ES-I3 (cell line): ENCODE measurements around the gene ZNF423.

Source experiments
- H3K36me3 ChIP-seq: 2 replicates; pipeline ENCODE4 v1.6.1; 2013; ENCODE audit warnings: mild to moderate bottlenecking, low read length, control low read depth, moderate library complexity; ENCODE audit not compliant: insufficient read depth
- H3K4me1 ChIP-seq: 2 replicates; pipeline ENCODE4 v1.6.1; 2013; ENCODE audit warnings: mild to moderate bottlenecking, control low read depth, low read length; ENCODE audit not compliant: insufficient read depth
- H3K9ac ChIP-seq: 2 replicates; pipeline ENCODE4 v1.6.1; 2013; ENCODE audit warnings: low read depth, mild to moderate bottlenecking, low read length, moderate library complexity
- H3K9me3 ChIP-seq: 2 replicates; pipeline ENCODE4 v1.6.1; 2013; ENCODE audit warnings: mild to moderate bottlenecking, low read length, moderate library complexity; ENCODE audit not compliant: control insufficient read depth, insufficient read depth

Gene ZNF423

GRCh38 chr16:49545741-49546448 is 310.0 kb downstream of the ZNF423 start:
- H3K9ac ChIP-seq = no peak overlapping the region
- no peaks in the 10 kb centered on the region for H3K36me3 ChIP-seq
- H3K9me3 ChIP-seq = no peaks in the 10 kb centered on the region
- H3K4me1 ChIP-seq = peaks cover 3% of the 10 kb centered on the region; the same call in 1 of the 2 replicates

- H3K9ac ChIP-seq = no peak overlapping the region
- H3K36me3 ChIP-seq = no peaks in the 10 kb centered on the region
- H3K9me3 ChIP-seq = no peaks in the 10 kb centered on the region
- peaks cover 3% of the 10 kb centered on the region; the same call in 1 of the 2 replicates for H3K4me1 ChIP-seq
Measured at GRCh38 chr16:49545243-49545642, 310.7 kb downstream of the ZNF423 start.

GRCh38 chr16:49544828-49545227 is 311.1 kb downstream of the ZNF423 start:
- peaks cover 3% of the 10 kb centered on the region; the same call in 1 of the 2 replicates for H3K4me1 ChIP-seq
- H3K9ac ChIP-seq = no peak overlapping the region
- H3K9me3 ChIP-seq = no peaks in the 10 kb centered on the region
- H3K36me3 ChIP-seq = no peaks in the 10 kb centered on the region

- Histone ChIP-seq H3K36me3 (no peaks in the 10 kb centered on the region), H3K4me1 (peaks cover 3% of the 10 kb centered on the region; the same call in 1 of the 2 replicates), H3K9ac (no peak overlapping the region), H3K9me3 (no peaks in the 10 kb centered on the region)
Measured at GRCh38 chr16:49543631-49543946, 312.3 kb downstream of the ZNF423 start.

DNA sequence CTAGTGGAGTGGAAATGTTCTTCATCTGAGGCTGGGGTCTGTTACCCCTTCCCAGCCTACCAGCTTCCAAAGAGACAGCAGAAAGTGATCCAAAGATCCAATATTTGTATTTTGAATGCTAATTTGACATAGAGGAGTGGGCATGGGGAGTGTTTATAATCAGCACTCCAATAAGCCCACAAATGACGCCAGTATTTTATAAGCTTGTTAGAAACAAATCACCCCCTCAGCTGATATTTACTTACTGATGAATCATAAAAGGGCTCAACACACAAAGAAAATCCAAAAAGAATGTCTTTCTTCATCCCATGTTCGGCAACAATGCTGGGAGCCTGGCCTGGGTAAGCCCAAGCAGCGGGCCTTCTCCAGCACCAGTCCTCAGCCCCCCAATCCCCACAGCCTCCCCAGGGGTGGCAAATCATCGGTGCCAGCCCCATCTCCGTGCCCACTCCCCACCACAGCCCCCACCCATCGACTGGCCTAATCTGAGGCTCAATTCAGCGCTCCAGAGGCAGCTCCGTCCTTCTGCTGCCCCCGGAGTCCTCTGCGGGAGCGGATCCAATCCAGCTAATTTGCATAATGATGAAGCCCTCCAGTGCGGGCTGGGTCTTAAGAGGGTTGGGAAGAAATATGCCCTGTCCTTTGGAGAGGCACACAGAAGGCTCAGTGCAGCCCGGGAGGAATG is 312.8 kb downstream of the ZNF423 start:
- no peaks in the 10 kb centered on the region for H3K36me3 ChIP-seq
- no peaks in the 10 kb centered on the region for H3K9me3 ChIP-seq
- no peak overlapping the region for H3K9ac ChIP-seq
- peaks cover 3% of the 10 kb centered on the region; the same call in 1 of the 2 replicates for H3K4me1 ChIP-seq

DNA sequence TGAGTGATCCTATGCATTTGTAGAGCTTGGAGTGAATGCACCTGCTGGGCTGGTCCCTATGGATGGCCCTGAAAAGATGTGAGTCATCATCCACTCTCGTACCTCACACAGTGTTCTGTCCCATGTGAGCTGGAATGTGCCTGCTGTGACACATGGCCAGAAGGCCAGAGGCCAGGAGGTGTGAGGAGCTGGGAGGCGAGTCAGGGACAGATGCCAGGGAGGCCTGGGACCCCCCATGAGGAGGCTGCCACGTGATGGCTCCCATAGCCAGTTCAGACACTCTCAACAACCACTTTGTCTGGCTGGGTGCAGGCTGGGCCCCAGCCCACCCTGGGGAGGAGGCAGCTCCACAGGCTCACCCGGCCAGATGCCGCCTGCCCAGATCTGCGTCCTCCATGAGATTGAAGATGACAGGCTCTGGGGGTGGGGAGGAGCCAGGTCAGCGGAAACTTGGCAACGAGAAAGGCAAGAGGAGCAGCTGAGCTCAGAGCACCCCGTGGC is 313.5 kb downstream of the ZNF423 start:
- no peaks in the 10 kb centered on the region for H3K36me3 ChIP-seq
- H3K4me1 ChIP-seq = peaks cover 2% of the 10 kb centered on the region; the same call in 1 of the 2 replicates
- no peak overlapping the region for H3K9ac ChIP-seq
- no peaks in the 10 kb centered on the region for H3K9me3 ChIP-seq

DNA sequence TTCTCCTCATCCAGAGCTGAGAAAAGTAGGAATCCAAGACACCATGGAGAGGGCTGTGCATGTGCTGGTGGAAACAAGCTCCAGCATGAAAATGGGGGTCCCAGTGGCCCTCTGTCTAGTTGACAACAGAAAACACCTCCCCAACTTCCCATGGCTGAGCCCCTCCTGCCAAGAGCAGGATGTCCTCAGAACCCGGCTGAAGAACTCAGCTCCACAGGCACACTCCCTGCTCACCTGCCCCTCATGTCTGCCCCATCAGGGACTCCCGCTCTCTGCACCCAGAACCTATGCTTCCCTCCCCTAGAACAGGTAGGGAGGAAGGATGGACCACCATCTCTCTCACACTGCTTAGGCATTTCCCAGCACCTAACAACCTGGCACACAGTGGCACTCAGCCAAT is 315.1 kb downstream of the ZNF423 start:
- Histone ChIP-seq H3K36me3 (no peaks in the 10 kb centered on the region), H3K4me1 (no peaks in the 10 kb centered on the region; the same call in 1 of the 2 replicates), H3K9ac (no peak overlapping the region), H3K9me3 (no peaks in the 10 kb centered on the region)

- H3K9ac ChIP-seq = no peak overlapping the region
- no peaks in the 10 kb centered on the region for H3K36me3 ChIP-seq
- no peaks in the 10 kb centered on the region; the same call in 1 of the 2 replicates for H3K4me1 ChIP-seq
- H3K9me3 ChIP-seq = no peaks in the 10 kb centered on the region
Measured at GRCh38 chr16:49539758-49540157, 316.2 kb downstream of the ZNF423 start.

DNA sequence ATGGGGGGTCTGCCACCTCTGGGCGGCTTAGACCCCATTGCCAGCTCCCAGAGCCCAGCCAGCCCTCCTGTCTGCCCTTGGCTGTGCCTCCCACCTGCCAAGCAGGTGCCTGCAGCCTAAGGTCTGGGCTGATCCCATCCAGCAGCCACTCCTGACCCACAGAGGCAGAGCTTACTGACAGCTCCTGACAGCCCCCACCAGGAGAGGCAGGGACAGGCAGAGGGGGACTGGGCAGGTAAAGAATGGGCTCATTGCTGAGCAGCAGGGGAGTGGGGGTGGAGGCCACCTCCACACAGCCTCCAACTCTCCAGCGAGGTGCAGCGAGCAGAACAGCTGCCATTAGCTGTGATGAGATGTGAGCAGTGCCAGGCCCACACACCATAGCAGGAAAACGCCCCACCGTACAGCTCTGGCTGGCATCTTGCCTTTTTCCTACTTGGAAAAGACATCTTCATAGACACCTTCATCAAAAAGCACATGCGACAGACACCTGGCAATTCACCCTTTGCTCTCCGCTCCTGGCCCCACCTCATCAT is 317.9 kb downstream of the ZNF423 start:
- Histone ChIP-seq H3K9me3 (no peaks in the 10 kb centered on the region), H3K36me3 (no peaks in the 10 kb centered on the region), H3K4me1 (no peaks in the 10 kb centered on the region; the same call in 1 of the 2 replicates), H3K9ac (no peak overlapping the region)

GRCh38 chr16:49534901-49535610 is 320.9 kb downstream of the ZNF423 start:
- H3K9me3 ChIP-seq = no peaks in the 10 kb centered on the region
- no peaks in the 10 kb centered on the region for H3K36me3 ChIP-seq
- H3K9ac ChIP-seq = no peak overlapping the region
- peaks cover 6% of the 10 kb centered on the region for H3K4me1 ChIP-seq

DNA sequence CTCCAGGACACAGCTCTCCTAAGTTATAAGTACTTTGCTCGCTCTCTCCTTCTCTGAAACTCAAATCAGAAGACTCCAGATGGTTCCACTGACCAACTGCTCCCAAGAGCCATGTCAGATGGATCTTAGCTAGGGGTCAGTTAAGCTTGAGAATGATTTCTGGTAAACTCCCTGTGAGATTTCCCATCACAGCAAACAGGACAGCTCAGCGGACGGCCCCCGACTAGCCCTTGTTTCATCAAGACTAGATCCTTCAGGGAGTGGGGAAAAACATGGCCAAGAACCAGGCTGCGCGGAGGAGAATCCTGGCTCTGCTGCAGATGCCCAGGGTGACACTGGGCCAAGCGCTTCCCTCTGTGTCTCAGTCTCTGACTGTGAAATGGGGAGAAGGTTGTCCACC is 322.5 kb downstream of the ZNF423 start:
- Histone ChIP-seq H3K4me1 (peaks cover 21% of the 10 kb centered on the region), H3K36me3 (no peaks in the 10 kb centered on the region), H3K9ac (no peak overlapping the region), H3K9me3 (no peaks in the 10 kb centered on the region)

GRCh38 chr16:49532873-49533272 is 323.0 kb downstream of the ZNF423 start:
- Histone ChIP-seq H3K4me1 (peaks cover 26% of the 10 kb centered on the region), H3K36me3 (no peaks in the 10 kb centered on the region)

GRCh38 chr16:49531931-49532840 is 323.7 kb downstream of the ZNF423 start:
- no peak overlapping the region for H3K9ac ChIP-seq
- no peaks in the 10 kb centered on the region for H3K36me3 ChIP-seq
- H3K4me1 ChIP-seq = peaks cover 26% of the 10 kb centered on the region
- no peaks in the 10 kb centered on the region for H3K9me3 ChIP-seq

More at GRCh38 chr16:49532873-49533272, 323.0 kb downstream of the ZNF423 start:
- no peak overlapping the region for H3K9ac ChIP-seq
- no peaks in the 10 kb centered on the region for H3K9me3 ChIP-seq
